ENCODE results near the gene ABCC1.
"Not testable (repeated sequence)": the region's sequence is repeated elsewhere in the genome, so short reads cannot be mapped to it uniquely, and the experiment has no call there.

ABCC1 gene

GRCh38 chr16:15915555-15916081 is 33.8 kb upstream of the ABCC1 start:
- Histone ChIP-seq H3K4me1 (ENCODE audit: low read length) (no peaks in the 10 kb centered on the region), H3K27ac (ENCODE audit: low read length) (no peak overlapping the region), H2AFZ (ENCODE audit: low read depth, low read length) (no peak overlapping the region), H3K79me2 (ENCODE audit: low read length) (no peaks in the 10 kb centered on the region), H4K20me1 (ENCODE audit: insufficient read depth, low read length) (no peaks in the 10 kb centered on the region), H3K27me3 (ENCODE audit: low read depth, low read length) (peaks cover 4% of the 10 kb centered on the region; the same call in 1 of the 2 replicates), H3K36me3 (replicated peaks; ENCODE audit: low read depth, low read length) (no peaks in the 10 kb centered on the region), H3K4me2 (ENCODE audit: low read length) (no peak overlapping the region), H3K9ac (ENCODE audit: low read length) (no peak overlapping the region), H3K9me3 (ENCODE audit: insufficient read depth, low read length) (no peaks in the 10 kb centered on the region), H3K4me3 (ENCODE audit: low read length) (no peak overlapping the region)
- TF ChIP-seq CTCF (IDR thresholded peaks at IDR 0.05; ENCODE audit: low read depth, low read length) (no peak), EZH2phosphoT487 (IDR thresholded peaks at IDR 0.05; ENCODE audit: low read depth) (no peak)

- peaks cover 4% of the 10 kb centered on the region; the same call in 1 of the 2 replicates for H3K27me3 ChIP-seq (ENCODE audit: low read depth, low read length)
Measured at GRCh38 chr16:15916323-15916722, 33.1 kb upstream of the ABCC1 start.

GRCh38 chr16:15918314-15918713 is 31.1 kb upstream of the ABCC1 start:
- not testable (repeated sequence) for H3K27me3 ChIP-seq (ENCODE audit: low read depth, low read length); H3K27ac ChIP-seq (ENCODE audit: low read length); H3K4me2 ChIP-seq (ENCODE audit: low read length); H3K79me2 ChIP-seq (ENCODE audit: low read length); H3K4me3 ChIP-seq (ENCODE audit: low read length); H3K4me1 ChIP-seq (ENCODE audit: low read length); H2AFZ ChIP-seq (ENCODE audit: low read depth, low read length); H3K9me3 ChIP-seq (ENCODE audit: insufficient read depth, low read length); H3K36me3 ChIP-seq (replicated peaks; ENCODE audit: low read depth, low read length); H3K9ac ChIP-seq (ENCODE audit: low read length); H4K20me1 ChIP-seq (ENCODE audit: insufficient read depth, low read length)

More at GRCh38 chr16:15916323-15916722, 33.1 kb upstream of the ABCC1 start:
- Histone ChIP-seq H3K79me2 (ENCODE audit: low read length) (no peaks in the 10 kb centered on the region), H3K4me3 (ENCODE audit: low read length) (no peak overlapping the region), H3K9ac (ENCODE audit: low read length) (no peak overlapping the region), H2AFZ (ENCODE audit: low read depth, low read length) (no peak overlapping the region), H3K9me3 (ENCODE audit: insufficient read depth, low read length) (no peaks in the 10 kb centered on the region), H4K20me1 (ENCODE audit: insufficient read depth, low read length) (no peaks in the 10 kb centered on the region), H3K36me3 (replicated peaks; ENCODE audit: low read depth, low read length) (no peaks in the 10 kb centered on the region), H3K4me1 (ENCODE audit: low read length) (no peaks in the 10 kb centered on the region), H3K27ac (ENCODE audit: low read length) (no peak overlapping the region), H3K4me2 (ENCODE audit: low read length) (no peak overlapping the region)
- TF ChIP-seq EZH2phosphoT487 (IDR thresholded peaks at IDR 0.05; ENCODE audit: low read depth) (no peak), CTCF (IDR thresholded peaks at IDR 0.05; ENCODE audit: low read depth, low read length) (no peak)

- Histone ChIP-seq H3K4me3 (ENCODE audit: low read length) (no peak overlapping the region), H3K36me3 (replicated peaks; ENCODE audit: low read depth, low read length) (no peaks in the 10 kb centered on the region), H3K4me1 (ENCODE audit: low read length) (no peaks in the 10 kb centered on the region), H2AFZ (ENCODE audit: low read depth, low read length) (no peak overlapping the region), H3K9me3 (ENCODE audit: insufficient read depth, low read length) (no peaks in the 10 kb centered on the region), H3K27ac (ENCODE audit: low read length) (no peak overlapping the region), H3K4me2 (ENCODE audit: low read length) (no peak overlapping the region), H3K27me3 (ENCODE audit: low read depth, low read length) (peaks cover 4% of the 10 kb centered on the region; the same call in 1 of the 2 replicates), H3K79me2 (ENCODE audit: low read length) (no peaks in the 10 kb centered on the region), H3K9ac (ENCODE audit: low read length) (no peak overlapping the region), H4K20me1 (ENCODE audit: insufficient read depth, low read length) (no peaks in the 10 kb centered on the region)
- no peak for TF ChIP-seq CTCF (IDR thresholded peaks at IDR 0.05; ENCODE audit: low read depth, low read length)
- TF ChIP-seq EZH2phosphoT487 (IDR thresholded peaks at IDR 0.05; ENCODE audit: low read depth): no peak
Measured at GRCh38 chr16:15919331-15919730, 30.1 kb upstream of the ABCC1 start.
